HepG2 (cell line): ENCODE results near the gene ABI3. TPM values are rescaled to one million over a fixed set of nuclear protein-coding genes. Genes with fewer than 3 reads are reported as not detected.

Experiments
- ATF7 ChIP-seq, 2 experiments: fragments of 450-650 bp in 1 of 2; sonication (generic) in 1 of 2; formaldehyde crosslinking in 1 of 2; IDR thresholded peaks; 2 replicates each; pipeline versions ENCODE4 v1.4.0 to v1.6.1; 2016 to 2020; ENCODE audit warnings: antibody characterized with exemption in 1 of 2, mild to moderate bottlenecking in 1 of 2, missing genetic modification reagents in 1 of 2
- EED ChIP-seq: sonication (generic); formaldehyde crosslinking; IDR thresholded peaks from 2 replicates; pipeline ENCODE4 v1.5.0; 2020; ENCODE audit warnings: mild to moderate bottlenecking, missing genetic modification reagents
- NFIC ChIP-seq: IDR thresholded peaks from 2 replicates; pipeline ENCODE4 v1.6.1; 2012; ENCODE audit warnings: mild to moderate bottlenecking, low read length, inconsistent platforms
- RARG ChIP-seq: sonication (generic); formaldehyde crosslinking; IDR thresholded peaks from 2 replicates; pipeline ENCODE4 v1.4.0; 2020; ENCODE audit warnings: low read depth, mild to moderate bottlenecking, missing genetic modification reagents
- SIN3A ChIP-seq: IDR thresholded peaks from 2 replicates; pipeline ENCODE4 v1.6.1; 2011; ENCODE audit warnings: low read depth, mild to moderate bottlenecking, control low read depth, low read length, borderline replicate concordance
- SPEN ChIP-seq: sonication (generic); formaldehyde crosslinking; IDR thresholded peaks from 2 replicates; pipeline ENCODE4 v1.5.1; 2020; ENCODE audit warnings: low read depth, mild to moderate bottlenecking, missing genetic modification reagents
- TEAD2 ChIP-seq: sonication (generic); formaldehyde crosslinking; IDR thresholded peaks from 2 replicates; pipeline ENCODE4 v1.9.0; 2021; ENCODE audit warnings: missing genetic modification reagents
- ZKSCAN5 ChIP-seq: sonication (generic); formaldehyde crosslinking; IDR thresholded peaks from 2 replicates; pipeline ENCODE4 v1.5.1; 2020; ENCODE audit warnings: mild to moderate bottlenecking, missing genetic modification reagents
- ZNF160 ChIP-seq: sonication (generic); formaldehyde crosslinking; IDR thresholded peaks from 2 replicates; pipeline ENCODE4 v1.8.0; 2022; ENCODE audit warnings: mild to moderate bottlenecking, inconsistent platforms, missing genetic modification reagents
- ZNF30 ChIP-seq: sonication (generic); formaldehyde crosslinking; IDR thresholded peaks from 2 replicates; pipeline ENCODE4 v1.5.0; 2020; ENCODE audit warnings: mild to moderate bottlenecking, missing genetic modification reagents
- ZNF546 ChIP-seq: sonication (generic); formaldehyde crosslinking; conservative IDR thresholded peaks from 2 replicates; pipeline ENCODE4 v1.8.1; 2023; ENCODE audit warnings: mild to moderate bottlenecking, missing genetic modification reagents
- ZNF619 ChIP-seq: sonication (generic); formaldehyde crosslinking; IDR thresholded peaks from 2 replicates; pipeline ENCODE4 v1.4.0; 2020; ENCODE audit warnings: mild to moderate bottlenecking, missing genetic modification reagents
- ZNF629 ChIP-seq: sonication (generic); formaldehyde crosslinking; conservative IDR thresholded peaks from 2 replicates; pipeline ENCODE4 v1.5.0; 2020; ENCODE audit warnings: missing genetic modification reagents
- ZNF782 ChIP-seq: sonication (generic); formaldehyde crosslinking; IDR thresholded peaks from 2 replicates; pipeline ENCODE4 v1.4.0; 2020; ENCODE audit warnings: missing genetic modification reagents, mild to moderate bottlenecking, borderline replicate concordance
- polyA plus RNA-seq, 8 experiments: library from polyadenylated mRNA; depleted of rRNA in 3 of 8; stranded (reverse) in 7 of 8; unstranded in 1 of 8; fragments of >200 nt; fragmentation: Illumina TruSeq in 4 of 8; extraction: Trizol in 4 of 8; gene quantifications; 2 replicates each; pipeline versions ENCODE4 v1.2.1 to v1.2.3, GENCODE V29; 2011 to 2016; ENCODE audit warnings: low read depth in 4 of 8, missing spikeins in 1 of 8, mixed read lengths in 1 of 8; ENCODE audit not compliant: insufficient read depth in 1 of 8
- total RNA-seq, 5 experiments: library from RNA; depleted of rRNA; stranded (reverse); fragments of >200 nt; fragmentation: Illumina TruSeq; extraction: Trizol; gene quantifications; 2 replicates each; pipeline ENCODE4 v1.2.3, GENCODE V29; 2016; ENCODE audit warnings: low read depth in 1 of 5
- TF ChIP-seq, protein P1 (sequence below): sonication (generic); formaldehyde crosslinking; IDR thresholded peaks from 2 replicates; pipeline ENCODE4 v1.9.0; 2021; ENCODE audit warnings: missing genetic modification reagents, mild to moderate bottlenecking, borderline replicate concordance
- TF ChIP-seq, protein P2 (sequence below): fragments of 450-650 bp; IDR thresholded peaks from 2 replicates; pipeline ENCODE4 v1.6.1; 2017
- TF ChIP-seq, protein P3 (sequence below), 2 experiments: sonication (generic) in 1 of 2; formaldehyde crosslinking in 1 of 2; IDR thresholded peaks; 2 replicates each; pipeline versions ENCODE4 v1.6.1 to v1.9.0; 2014 to 2022; ENCODE audit warnings: antibody characterized with exemption in 1 of 2, borderline replicate concordance in 1 of 2, inconsistent platforms in 1 of 2, low read depth in 1 of 2, missing genetic modification reagents in 1 of 2
- TF ChIP-seq, protein P4 (sequence below): sonication (generic); formaldehyde crosslinking; IDR thresholded peaks from 2 replicates; pipeline ENCODE4 v1.5.1; 2020; ENCODE audit warnings: missing genetic modification reagents, mild to moderate bottlenecking, borderline replicate concordance

Gene ABI3
- total and polyA plus RNA-seq, 2 of the 13 experiments (the other 11 are each of a cell fraction or from before 2014, with no cell fraction given) = not detected

DNA sequence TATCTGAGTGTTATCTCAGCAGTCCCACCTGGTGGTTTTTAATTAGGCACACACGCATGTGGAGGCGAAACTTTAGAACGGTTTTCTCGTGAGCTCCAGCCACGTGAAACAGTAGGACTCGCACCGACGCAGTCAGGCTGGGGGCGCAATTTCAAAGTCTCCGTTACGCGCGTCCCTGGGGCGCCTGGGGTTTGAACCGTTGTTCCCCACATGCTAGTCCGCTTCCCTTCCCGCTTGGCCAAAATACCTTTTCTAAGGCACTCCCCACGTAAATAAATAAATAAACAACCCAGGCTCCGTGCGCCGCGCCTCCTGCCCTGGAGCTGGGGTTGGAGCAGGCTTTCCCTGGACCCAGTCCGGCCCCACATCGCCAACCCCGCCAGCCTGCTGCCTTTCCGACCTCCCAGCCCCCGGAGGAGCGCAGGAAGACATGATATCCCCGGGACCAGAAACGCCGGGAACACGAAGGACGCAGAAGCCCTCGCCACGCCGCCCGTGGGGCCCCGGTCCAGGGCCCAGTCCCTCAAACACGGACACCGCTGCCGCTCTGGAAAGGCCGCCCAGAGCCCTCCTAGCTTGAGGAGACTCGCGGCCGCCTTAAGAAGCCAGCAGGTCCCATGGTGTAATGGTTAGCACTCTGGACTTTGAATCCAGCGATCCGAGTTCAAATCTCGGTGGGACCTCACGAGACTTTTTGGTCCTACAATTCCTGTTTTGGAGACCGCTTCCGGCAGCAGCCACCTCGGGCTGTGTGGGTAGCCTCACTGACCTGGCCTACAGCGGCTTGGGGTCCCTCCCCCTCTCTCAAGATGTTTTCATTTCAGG lies 18.4 kb upstream of the ABI3 start (continued):
- TF ChIP-seq, protein P1, sequence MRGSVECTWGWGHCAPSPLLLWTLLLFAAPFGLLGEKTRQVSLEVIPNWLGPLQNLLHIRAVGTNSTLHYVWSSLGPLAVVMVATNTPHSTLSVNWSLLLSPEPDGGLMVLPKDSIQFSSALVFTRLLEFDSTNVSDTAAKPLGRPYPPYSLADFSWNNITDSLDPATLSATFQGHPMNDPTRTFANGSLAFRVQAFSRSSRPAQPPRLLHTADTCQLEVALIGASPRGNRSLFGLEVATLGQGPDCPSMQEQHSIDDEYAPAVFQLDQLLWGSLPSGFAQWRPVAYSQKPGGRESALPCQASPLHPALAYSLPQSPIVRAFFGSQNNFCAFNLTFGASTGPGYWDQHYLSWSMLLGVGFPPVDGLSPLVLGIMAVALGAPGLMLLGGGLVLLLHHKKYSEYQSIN (CRISPR knock-in tag) = no peak
- peak; percentile 88 for TF ChIP-seq ZNF160 (CRISPR knock-in tag)
- TF ChIP-seq ZNF629 = peak; percentile 65
- TF ChIP-seq, protein P2, sequence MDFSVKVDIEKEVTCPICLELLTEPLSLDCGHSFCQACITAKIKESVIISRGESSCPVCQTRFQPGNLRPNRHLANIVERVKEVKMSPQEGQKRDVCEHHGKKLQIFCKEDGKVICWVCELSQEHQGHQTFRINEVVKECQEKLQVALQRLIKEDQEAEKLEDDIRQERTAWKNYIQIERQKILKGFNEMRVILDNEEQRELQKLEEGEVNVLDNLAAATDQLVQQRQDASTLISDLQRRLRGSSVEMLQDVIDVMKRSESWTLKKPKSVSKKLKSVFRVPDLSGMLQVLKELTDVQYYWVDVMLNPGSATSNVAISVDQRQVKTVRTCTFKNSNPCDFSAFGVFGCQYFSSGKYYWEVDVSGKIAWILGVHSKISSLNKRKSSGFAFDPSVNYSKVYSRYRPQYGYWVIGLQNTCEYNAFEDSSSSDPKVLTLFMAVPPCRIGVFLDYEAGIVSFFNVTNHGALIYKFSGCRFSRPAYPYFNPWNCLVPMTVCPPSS = no peak
- no peak for TF ChIP-seq ZKSCAN5 (CRISPR knock-in tag)
- TF ChIP-seq ATF7 (IDR thresholded peaks at IDR 0.05) = no peak
- 0 out of 2 replicates have a peak, but pooled peaks have one; percentile 46 for TF ChIP-seq ATF7 (CRISPR knock-in tag; IDR thresholded peaks at IDR 0.05)
- TF ChIP-seq EED (CRISPR knock-in tag) = peak; percentile 93
- TF ChIP-seq, protein P3, sequence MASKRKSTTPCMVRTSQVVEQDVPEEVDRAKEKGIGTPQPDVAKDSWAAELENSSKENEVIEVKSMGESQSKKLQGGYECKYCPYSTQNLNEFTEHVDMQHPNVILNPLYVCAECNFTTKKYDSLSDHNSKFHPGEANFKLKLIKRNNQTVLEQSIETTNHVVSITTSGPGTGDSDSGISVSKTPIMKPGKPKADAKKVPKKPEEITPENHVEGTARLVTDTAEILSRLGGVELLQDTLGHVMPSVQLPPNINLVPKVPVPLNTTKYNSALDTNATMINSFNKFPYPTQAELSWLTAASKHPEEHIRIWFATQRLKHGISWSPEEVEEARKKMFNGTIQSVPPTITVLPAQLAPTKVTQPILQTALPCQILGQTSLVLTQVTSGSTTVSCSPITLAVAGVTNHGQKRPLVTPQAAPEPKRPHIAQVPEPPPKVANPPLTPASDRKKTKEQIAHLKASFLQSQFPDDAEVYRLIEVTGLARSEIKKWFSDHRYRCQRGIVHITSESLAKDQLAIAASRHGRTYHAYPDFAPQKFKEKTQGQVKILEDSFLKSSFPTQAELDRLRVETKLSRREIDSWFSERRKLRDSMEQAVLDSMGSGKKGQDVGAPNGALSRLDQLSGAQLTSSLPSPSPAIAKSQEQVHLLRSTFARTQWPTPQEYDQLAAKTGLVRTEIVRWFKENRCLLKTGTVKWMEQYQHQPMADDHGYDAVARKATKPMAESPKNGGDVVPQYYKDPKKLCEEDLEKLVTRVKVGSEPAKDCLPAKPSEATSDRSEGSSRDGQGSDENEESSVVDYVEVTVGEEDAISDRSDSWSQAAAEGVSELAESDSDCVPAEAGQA (IDR thresholded peaks at IDR 0.05; ENCODE audit: low read depth) = peak; percentile 80
- TF ChIP-seq, protein P3 (CRISPR knock-in tag; IDR thresholded peaks at IDR 0.05; ENCODE audit: borderline replicate concordance) = peak; percentile 95; the same call in 1 of the 2 replicates
- TF ChIP-seq, protein P4, sequence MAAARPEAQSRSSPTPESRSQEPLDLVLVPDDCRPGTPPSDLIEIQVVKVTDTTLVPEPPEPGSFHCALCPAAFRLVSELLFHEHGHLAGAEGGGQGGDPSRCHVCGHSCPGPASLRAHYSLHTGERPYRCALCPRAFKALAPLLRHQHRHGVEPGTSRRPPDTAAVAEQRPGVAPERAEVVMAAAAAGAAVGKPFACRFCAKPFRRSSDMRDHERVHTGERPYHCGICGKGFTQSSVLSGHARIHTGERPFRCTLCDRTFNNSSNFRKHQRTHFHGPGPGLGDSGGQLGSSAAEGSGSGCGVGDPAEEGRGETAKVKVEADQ (CRISPR knock-in tag) = peak; percentile 95; the same call in 1 of the 2 replicates
- TF ChIP-seq ZNF546 = peak; percentile 93
- TF ChIP-seq SIN3A = peak; percentile 46; the same call in 1 of the 2 replicates
- peak; percentile 98 for TF ChIP-seq ZNF782
- no peak; the same call in 1 of the 2 replicates for TF ChIP-seq RARG
- no peak for TF ChIP-seq ZNF619 (CRISPR knock-in tag)
- TF ChIP-seq SPEN = no peak; the same call in 1 of the 2 replicates
- TF ChIP-seq ZNF30 (CRISPR knock-in tag) = 0 out of 2 replicates have a peak, but pooled peaks have one; percentile 83
- peak; percentile 67; the same call in 1 of the 2 replicates for TF ChIP-seq TEAD2 (CRISPR knock-in tag)
- TF ChIP-seq NFIC = peak; percentile 60; the same call in 1 of the 2 replicates
